Endothelial cell of umbilical vein (primary cell): ENCODE measurements around the gene HDAC9. TPM values are rescaled to one million over a fixed set of nuclear protein-coding genes. Genes with fewer than 3 reads are reported as not detected.

ENCODE experiments used
- BruUV-seq: library from RNA; stranded (reverse); fragments of 400-500 nt; replicated peaks from 2 replicates; lab custom pipeline; 2021; lab: Mats Ljungman, UMichigan
- CTCF ChIA-PET: fragments of 300-600, 350-600 bp; sonication (Branson Sonifier 250); formaldehyde crosslinking; loops from one replicate; lab custom pipeline; 2021; ENCODE audit warnings: antibody characterized with exemption, inconsistent platforms; lab: Charles Lee
- POLR2A ChIA-PET: fragments of 300-600, 350-600 bp; sonication (Branson Sonifier 250); formaldehyde crosslinking; loops from one replicate; lab custom pipeline; 2021; ENCODE audit warnings: antibody characterized with exemption, inconsistent platforms; lab: Charles Lee
- DNase-seq: peaks from one replicate; pipeline ENCODE4 v3.0.0-alpha.2; 2011; ENCODE audit warnings: low read depth, low spot score
- FAIRE-seq: peaks from 2 replicates; lab custom pipeline; 2011; peaks lifted over from hg19 to GRCh38; lab: Jason Lieb, UNC
- H2AFZ ChIP-seq: 2 replicates; pipeline ENCODE4 v1.6.0; 2012; ENCODE audit warnings: low read depth, low read length, control low read depth, inconsistent platforms
- H3K27ac ChIP-seq: 2 replicates; pipeline ENCODE4 v1.5.1; 2011; ENCODE audit warnings: low read depth, mild to moderate bottlenecking, control low read depth, low read length, moderate library complexity; ENCODE audit not compliant: insufficient read depth
- H3K27me3 ChIP-seq, 2 experiments: 2 replicates each; pipeline versions ENCODE4 v1.6.0 to v1.6.1; 2011; ENCODE audit warnings: low read length in 2 of 2, mixed read lengths in 1 of 2; ENCODE audit not compliant: control insufficient read depth in 2 of 2, insufficient read depth in 2 of 2
- H3K36me3 ChIP-seq, 2 experiments: 2 replicates in 1 of 2; 3 replicates in 1 of 2; pipeline ENCODE4 v1.5.1; 2011; ENCODE audit warnings: low read length in 2 of 2, mild to moderate bottlenecking in 1 of 2, moderate library complexity in 1 of 2; ENCODE audit not compliant: control insufficient read depth in 2 of 2, insufficient read depth in 2 of 2; ENCODE audit errors: extremely low read depth in 1 of 2
- H3K4me1 ChIP-seq: 3 replicates; pipeline ENCODE4 v1.5.1; 2011; ENCODE audit warnings: mild to moderate bottlenecking, low read length; ENCODE audit not compliant: control insufficient read depth, insufficient read depth; ENCODE audit errors: extremely low read depth
- H3K4me2 ChIP-seq: 2 replicates; pipeline ENCODE4 v1.6.1; 2011; ENCODE audit warnings: low read length, control low read depth, mixed read lengths; ENCODE audit not compliant: insufficient read depth
- H3K4me3 ChIP-seq, 3 experiments: fragments of 200-600 bp in 1 of 3; sonication (generic), shearing (Covaris generic) in 1 of 3; replicated peaks in 1 of 3; 2 replicates each; pipeline ENCODE4 v1.5.1; 2011 to 2016; ENCODE audit warnings: control low read depth in 3 of 3, low read length in 3 of 3, mild to moderate bottlenecking in 2 of 3, inconsistent platforms in 1 of 3, low read depth in 1 of 3, moderate library complexity in 1 of 3; ENCODE audit not compliant: insufficient read depth in 1 of 3
- H3K79me2 ChIP-seq: 2 replicates; pipeline ENCODE4 v1.6.0; 2012; ENCODE audit warnings: low read length, inconsistent platforms; ENCODE audit not compliant: control insufficient read depth, insufficient read depth
- H3K9ac ChIP-seq: replicated peaks from 2 replicates; pipeline ENCODE3; 2011; ENCODE audit warnings: low read length, control low read depth; ENCODE audit not compliant: insufficient read depth; ENCODE audit errors: extremely low read depth
- H3K9me1 ChIP-seq: replicated peaks from 3 replicates; pipeline ENCODE4 v1.6.0; 2011; ENCODE audit warnings: mild to moderate bottlenecking, low read length; ENCODE audit not compliant: control insufficient read depth, insufficient read depth; ENCODE audit errors: extremely low read depth
- H3K9me3 ChIP-seq: replicated peaks from 2 replicates; pipeline ENCODE4 v1.5.1; 2012; ENCODE audit warnings: low read length, inconsistent platforms; ENCODE audit not compliant: control insufficient read depth, insufficient read depth
- H4K20me1 ChIP-seq: replicated peaks from 2 replicates; pipeline ENCODE3; 2011; ENCODE audit warnings: mild to moderate bottlenecking, low read length; ENCODE audit not compliant: control insufficient read depth, insufficient read depth; ENCODE audit errors: extremely low read depth
- CTCF ChIP-seq, 2 donors: IDR thresholded peaks; 1 replicate in 1 of 2; 2 replicates in 1 of 2; pipeline ENCODE4 v1.5.1; 2011; ENCODE audit warnings: low read length in 2 of 2, mild to moderate bottlenecking in 2 of 2, moderate library complexity in 2 of 2, control low read depth in 1 of 2, inconsistent platforms in 1 of 2, low read depth in 1 of 2; ENCODE audit not compliant: insufficient read depth in 1 of 2; ENCODE audit errors: extremely low read depth in 1 of 2
- EZH2 ChIP-seq: IDR thresholded peaks from 2 replicates; pipeline ENCODE4 v1.6.1; 2012; ENCODE audit warnings: borderline replicate concordance, low read depth, mild to moderate bottlenecking, moderate library complexity, low read length, inconsistent platforms; ENCODE audit not compliant: severe bottlenecking
- FOS ChIP-seq: IDR thresholded peaks from 2 replicates; pipeline ENCODE4 v1.6.1; 2011; ENCODE audit warnings: mild to moderate bottlenecking, low read length, moderate library complexity, borderline replicate concordance; ENCODE audit not compliant: insufficient read depth
- GATA2 ChIP-seq: IDR thresholded peaks from 2 replicates; pipeline ENCODE4 v1.7.0; 2011; ENCODE audit warnings: low read depth, mild to moderate bottlenecking, moderate library complexity, mixed read lengths, low read length; ENCODE audit not compliant: insufficient read length, insufficient read depth
- JUN ChIP-seq: IDR thresholded peaks from 2 replicates; pipeline ENCODE4 v1.6.1; 2011; ENCODE audit warnings: borderline replicate concordance, low read depth; ENCODE audit not compliant: insufficient read length, insufficient read depth
- MAX ChIP-seq: IDR thresholded peaks from 2 replicates; pipeline ENCODE4 v1.6.1; 2011; ENCODE audit not compliant: insufficient read depth, insufficient read length
- MYC ChIP-seq: IDR thresholded peaks from one replicate; pipeline ENCODE4 v1.6.1; 2011; ENCODE audit warnings: mild to moderate bottlenecking, low read depth, low read length
- POLR2A ChIP-seq: IDR thresholded peaks from 2 replicates; pipeline ENCODE4 v1.6.1; 2012; ENCODE audit warnings: low read depth, mild to moderate bottlenecking, control low read depth, low read length
- POLR2AphosphoS5 ChIP-seq: IDR thresholded peaks from 2 replicates; pipeline ENCODE4 v1.6.1; 2012; ENCODE audit warnings: low read depth, mild to moderate bottlenecking, control low read depth, low read length, moderate library complexity; ENCODE audit not compliant: insufficient read depth
- dilution Hi-C: fragments of 300-500 bp; cut with MboI; formaldehyde crosslinking; loops from one replicate; pipeline ENCODE4 v1.15.0; 2019; ENCODE audit warnings: low sequenced_read_pairs; ENCODE audit not compliant: extremely low pct_ligation_motif_present
- intact Hi-C: fragments of 100-400 bp; cut with micrococcal nuclease; formaldehyde crosslinking; loops from one replicate; pipeline ENCODE4 v1.10.0; 2022
- polyA plus RNA-seq, 4 experiments: library from polyadenylated mRNA; depleted of rRNA in 3 of 4; stranded (reverse) in 3 of 4; unstranded in 1 of 4; fragments of >200 nt; gene quantifications; 2 replicates each; pipeline versions ENCODE4 v1.2.1 to v1.2.3, GENCODE V29; 2011 to 2012; ENCODE audit warnings: missing spikeins in 1 of 4
- total RNA-seq: library from RNA; stranded (reverse); gene quantifications from 2 replicates; pipeline ENCODE4 v1.2.3, GENCODE V29; 2021

HDAC9 gene
- total and polyA plus RNA-seq, 2 donors (not counting 3 experiments of a cell fraction or from before 2014, with no cell fraction given) = 1.8 to 11.6 TPM

GRCh38 chr7:18515067-18515466 lies 19.5 kb downstream of the HDAC9 start:
- no peak overlapping the region for H3K27ac ChIP-seq
- FAIRE-seq (no peak), DNase-seq (no peak)
- no peaks in the 10 kb centered on the region for H3K4me1 ChIP-seq
- no peaks in the 10 kb centered on the region for H3K27me3 ChIP-seq
- H2AFZ ChIP-seq = no peak overlapping the region
- ChIA-PET POLR2A (no interaction called here), CTCF (interaction anchor here (1.0 to 2.7 kb wide), 4 partner anchors 11 to 163 kb away, joined by 3 to 15 read pairs (median 5); no protein-coding TSS in a partner anchor)
- H3K9me3 ChIP-seq = no peaks in the 10 kb centered on the region
- H3K4me3 ChIP-seq = no peak overlapping the region
- H3K9ac ChIP-seq = no peak overlapping the region
- dilution Hi-C loops = no loop called here
- intact Hi-C loops = no loop called here
- BruUV-seq = no TSS peak
- no peaks in the 10 kb centered on the region for H3K9me1 ChIP-seq
- H4K20me1 ChIP-seq = no peaks in the 10 kb centered on the region
- no peaks in the 10 kb centered on the region for H3K79me2 ChIP-seq
- TF ChIP-seq MAX (no peak), CTCF (IDR thresholded peaks at IDR 0.05; ENCODE audit: extremely low read depth in 1 of 2, insufficient read depth in 1 of 2, low read depth in 1 of 2, low read length in 2 of 2) (no peak), POLR2AphosphoS5 (no peak), GATA2 (no peak), JUN (no peak), POLR2A (no peak), EZH2 (no peak), FOS (no peak), MYC (no peak)
- H3K4me2 ChIP-seq = no peak overlapping the region
- H3K36me3 ChIP-seq = no peaks in the 10 kb centered on the region
